DND-41 (cell line): ENCODE measurements around the gene CDC7.
"Not testable (repeated sequence)": the region's sequence is repeated elsewhere in the genome, so short reads cannot be mapped to it uniquely, and the experiment has no call there.

Experiments
- ATAC-seq: fragments of 200-7000 bp; cut with Tn5 transposase; 3 replicates; pipeline ENCODE4 v1.9.1; 2021; ENCODE audit warnings: low read depth; ENCODE audit not compliant: insufficient read depth
- DNase-seq: peaks from one replicate; pipeline ENCODE4 v3.0.0-alpha.2; 2020
- H2AFZ ChIP-seq: 2 replicates; pipeline ENCODE4 v1.6.0; 2012; ENCODE audit warnings: low read depth, low read length
- H3K27ac ChIP-seq: 2 replicates; pipeline ENCODE4 v1.5.1; 2012; ENCODE audit warnings: low read length, inconsistent platforms
- H3K27me3 ChIP-seq: fragments of 200-600 bp; sonication (generic); 2 replicates; pipeline ENCODE4 v1.6.0; 2012; ENCODE audit warnings: low read length, mild to moderate bottlenecking, inconsistent platforms; ENCODE audit not compliant: insufficient read depth, poor library complexity
- H3K36me3 ChIP-seq: 2 replicates; pipeline ENCODE4 v1.5.1; 2012; ENCODE audit warnings: low read length, inconsistent platforms; ENCODE audit not compliant: insufficient read depth
- H3K4me1 ChIP-seq: 2 replicates; pipeline ENCODE4 v1.5.1; 2012; ENCODE audit warnings: mild to moderate bottlenecking, low read length; ENCODE audit not compliant: insufficient read depth
- H3K4me2 ChIP-seq: 2 replicates; pipeline ENCODE4 v1.6.0; 2012; ENCODE audit warnings: mild to moderate bottlenecking, moderate library complexity, low read length, inconsistent platforms; ENCODE audit not compliant: insufficient read depth
- H3K4me3 ChIP-seq, 2 experiments: fragments of 200-600 bp in 1 of 2; shearing (Covaris generic) in 1 of 2; 2 replicates each; pipeline ENCODE4 v1.5.1; 2012 to 2016; ENCODE audit warnings: inconsistent platforms in 2 of 2, low read length in 2 of 2, mild to moderate bottlenecking in 2 of 2, low read depth in 1 of 2, moderate library complexity in 1 of 2
- H3K79me2 ChIP-seq: 2 replicates; pipeline ENCODE4 v1.6.0; 2012; ENCODE audit warnings: low read length, inconsistent platforms; ENCODE audit not compliant: insufficient read depth
- H3K9ac ChIP-seq: 2 replicates; pipeline ENCODE4 v1.6.0; 2012; ENCODE audit warnings: low read depth, mild to moderate bottlenecking, inconsistent platforms, low read length, moderate library complexity
- H3K9me3 ChIP-seq: 2 replicates; pipeline ENCODE4 v1.5.1; 2012; ENCODE audit warnings: low read length, moderate library complexity, mild to moderate bottlenecking, inconsistent platforms; ENCODE audit not compliant: insufficient read depth, severe bottlenecking
- H4K20me1 ChIP-seq: 2 replicates; pipeline ENCODE4 v1.6.0; 2012; ENCODE audit warnings: low read length; ENCODE audit not compliant: insufficient read depth
- CTCF ChIP-seq: IDR thresholded peaks from 2 replicates; pipeline ENCODE4 v1.5.1; 2012; ENCODE audit warnings: borderline replicate concordance, low read length, moderate library complexity, mild to moderate bottlenecking; ENCODE audit not compliant: poor library complexity, severe bottlenecking; ENCODE audit errors: extremely low read depth
- EZH2 ChIP-seq: IDR thresholded peaks from 3 replicates; pipeline ENCODE4 v1.6.1; 2012; ENCODE audit warnings: borderline replicate concordance, low read depth, mild to moderate bottlenecking, moderate library complexity, low read length, inconsistent platforms; ENCODE audit not compliant: severe bottlenecking

Gene CDC7

GRCh38 chr1:91511386-91511785 lies 10.7 kb downstream of the CDC7 start:
- H3K4me3 ChIP-seq: no peak overlapping the region
- ATAC-seq: peak; percentile 66
- no peak overlapping the region for H3K27ac ChIP-seq
- no peak for TF ChIP-seq EZH2
- TF ChIP-seq CTCF: peak; percentile 69
- no peak for DNase-seq
- H4K20me1 ChIP-seq: peaks cover 21% of the 10 kb centered on the region; the same call in 1 of the 2 replicates
- no peak overlapping the region for H2AFZ ChIP-seq
- no peak overlapping the region for H3K9ac ChIP-seq
- no peaks in the 10 kb centered on the region for H3K9me3 ChIP-seq
- H3K27me3 ChIP-seq: no peaks in the 10 kb centered on the region
- H3K4me1 ChIP-seq: peaks cover 6% of the 10 kb centered on the region; the same call in 1 of the 2 replicates
- H3K4me2 ChIP-seq: no peak overlapping the region
- H3K79me2 ChIP-seq: peaks cover 52% of the 10 kb centered on the region
- peaks cover 85% of the 10 kb centered on the region for H3K36me3 ChIP-seq

GRCh38 chr1:91513160-91513559 lies 12.5 kb downstream of the CDC7 start:
- Histone ChIP-seq H3K4me3 (no peak overlapping the region), H2AFZ (no peak overlapping the region), H3K27ac (no peak overlapping the region), H3K36me3 (peaks cover 99% of the 10 kb centered on the region), H3K4me1 (no peaks in the 10 kb centered on the region), H3K9ac (no peak overlapping the region), H4K20me1 (peaks cover 13% of the 10 kb centered on the region; the same call in 1 of the 2 replicates), H3K27me3 (no peaks in the 10 kb centered on the region), H3K4me2 (no peak overlapping the region), H3K9me3 (no peaks in the 10 kb centered on the region), H3K79me2 (peaks cover 34% of the 10 kb centered on the region)
- TF ChIP-seq CTCF (no peak), EZH2 (no peak)
- no peak for ATAC-seq
- no peak for DNase-seq

GRCh38 chr1:91513706-91514105 lies 13.1 kb downstream of the CDC7 start:
- H3K4me1 ChIP-seq: no peaks in the 10 kb centered on the region
- no peak overlapping the region for H2AFZ ChIP-seq
- H4K20me1 ChIP-seq: peaks cover 11% of the 10 kb centered on the region; the same call in 1 of the 2 replicates
- no peaks in the 10 kb centered on the region for H3K27me3 ChIP-seq
- TF ChIP-seq CTCF (no peak), EZH2 (no peak)
- no peak overlapping the region for H3K4me3 ChIP-seq
- H3K36me3 ChIP-seq: peaks cover 99% of the 10 kb centered on the region
- ATAC-seq (no peak), DNase-seq (no peak)
- no peak overlapping the region for H3K27ac ChIP-seq
- H3K4me2 ChIP-seq: no peak overlapping the region
- H3K79me2 ChIP-seq: peaks cover 29% of the 10 kb centered on the region
- H3K9me3 ChIP-seq: no peaks in the 10 kb centered on the region
- no peak overlapping the region for H3K9ac ChIP-seq

GRCh38 chr1:91515994-91516393 lies 15.3 kb downstream of the CDC7 start:
- ATAC-seq (no peak), DNase-seq (no peak)
- Histone ChIP-seq H3K4me1 (no peaks in the 10 kb centered on the region), H3K9me3 (no peaks in the 10 kb centered on the region), H3K4me2 (no peak overlapping the region), H3K79me2 (peaks cover 8% of the 10 kb centered on the region; the same call in 1 of the 2 replicates), H3K4me3 (no peak overlapping the region), H3K27me3 (no peaks in the 10 kb centered on the region), H3K27ac (no peak overlapping the region), H2AFZ (no peak overlapping the region), H4K20me1 (peaks cover under 1% of the 10 kb centered on the region; the same call in 1 of the 2 replicates), H3K9ac (no peak overlapping the region), H3K36me3 (peaks cover 87% of the 10 kb centered on the region)
- TF ChIP-seq CTCF: no peak
- no peak for TF ChIP-seq EZH2

GRCh38 chr1:91516605-91517004 lies 16.0 kb downstream of the CDC7 start:
- H3K27ac ChIP-seq, H3K4me1 ChIP-seq, H3K4me3 ChIP-seq, ATAC-seq, H2AFZ ChIP-seq, H3K27me3 ChIP-seq, H3K4me2 ChIP-seq, H4K20me1 ChIP-seq, H3K9ac ChIP-seq, DNase-seq, H3K9me3 ChIP-seq, H3K79me2 ChIP-seq: not testable (repeated sequence)
- H3K36me3 ChIP-seq: peaks cover 82% of the 10 kb centered on the region
